ENCODE results near the gene LMAN2.

The LMAN2 gene

DNA sequence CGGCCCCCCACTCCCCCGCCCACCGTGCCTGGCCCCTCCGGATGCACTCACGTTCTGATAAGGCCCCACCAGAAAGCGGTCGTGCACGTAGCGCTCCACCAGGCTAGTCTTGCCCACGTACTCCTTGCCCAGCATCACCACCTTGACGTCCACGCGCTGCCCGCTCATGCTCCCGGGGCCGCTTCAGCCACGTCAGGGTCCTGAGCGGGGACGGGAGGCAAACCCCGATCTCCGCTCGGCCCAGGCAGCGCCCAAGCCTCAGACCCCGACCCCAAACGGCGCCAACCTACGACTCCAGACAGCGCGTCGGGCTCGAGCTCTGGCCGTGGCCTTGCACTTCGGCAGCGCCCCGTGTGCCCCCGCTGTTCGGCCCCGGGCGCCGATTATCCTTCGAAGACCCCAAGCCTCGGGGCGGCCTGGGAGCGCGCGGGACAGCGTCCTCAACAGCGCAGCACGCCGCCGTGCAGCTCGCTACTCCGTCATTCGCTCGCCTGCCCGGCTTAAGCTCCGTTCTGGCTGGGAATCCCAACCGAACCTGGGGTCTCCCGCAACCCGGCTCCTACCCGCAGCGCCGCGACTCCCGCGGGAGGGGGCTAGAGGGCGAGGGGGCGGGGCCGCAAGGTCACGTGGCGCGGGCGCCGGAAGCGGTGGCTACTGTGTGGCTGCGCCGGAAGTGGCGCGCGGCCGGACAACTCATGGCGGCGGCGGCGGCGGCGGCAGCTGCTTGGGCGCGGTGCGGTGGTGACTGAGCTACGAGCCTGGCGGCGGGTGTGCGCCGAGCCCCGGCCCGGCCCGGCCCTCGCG lies 48.1 kb downstream of the LMAN2 start, which contains the start of the genes PRELID1 and RAB24:
Gene PRELID1, plus strand, starts transcription at position 679 of the 804 bp plus-strand sequence. CDS start 187 bp downstream, outside the sequence.
Gene RAB24, minus strand, starts transcription at position 599 of the 804 bp plus-strand sequence. Its CDS starts 431 bp downstream, at position 168.
- TF ChIP-seq, protein P1, sequence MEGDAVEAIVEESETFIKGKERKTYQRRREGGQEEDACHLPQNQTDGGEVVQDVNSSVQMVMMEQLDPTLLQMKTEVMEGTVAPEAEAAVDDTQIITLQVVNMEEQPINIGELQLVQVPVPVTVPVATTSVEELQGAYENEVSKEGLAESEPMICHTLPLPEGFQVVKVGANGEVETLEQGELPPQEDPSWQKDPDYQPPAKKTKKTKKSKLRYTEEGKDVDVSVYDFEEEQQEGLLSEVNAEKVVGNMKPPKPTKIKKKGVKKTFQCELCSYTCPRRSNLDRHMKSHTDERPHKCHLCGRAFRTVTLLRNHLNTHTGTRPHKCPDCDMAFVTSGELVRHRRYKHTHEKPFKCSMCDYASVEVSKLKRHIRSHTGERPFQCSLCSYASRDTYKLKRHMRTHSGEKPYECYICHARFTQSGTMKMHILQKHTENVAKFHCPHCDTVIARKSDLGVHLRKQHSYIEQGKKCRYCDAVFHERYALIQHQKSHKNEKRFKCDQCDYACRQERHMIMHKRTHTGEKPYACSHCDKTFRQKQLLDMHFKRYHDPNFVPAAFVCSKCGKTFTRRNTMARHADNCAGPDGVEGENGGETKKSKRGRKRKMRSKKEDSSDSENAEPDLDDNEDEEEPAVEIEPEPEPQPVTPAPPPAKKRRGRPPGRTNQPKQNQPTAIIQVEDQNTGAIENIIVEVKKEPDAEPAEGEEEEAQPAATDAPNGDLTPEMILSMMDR (IDR thresholded peaks at IDR 0.05; ENCODE audit: low read depth, low read length, missing control alignments): peak; percentile 44
- H3K4me3 ChIP-seq (ENCODE audit: low read depth, low read length): peak within 1 kb of the TSS; percentile 87
- DNase-seq (ENCODE audit: low read depth): no peak

DNA sequence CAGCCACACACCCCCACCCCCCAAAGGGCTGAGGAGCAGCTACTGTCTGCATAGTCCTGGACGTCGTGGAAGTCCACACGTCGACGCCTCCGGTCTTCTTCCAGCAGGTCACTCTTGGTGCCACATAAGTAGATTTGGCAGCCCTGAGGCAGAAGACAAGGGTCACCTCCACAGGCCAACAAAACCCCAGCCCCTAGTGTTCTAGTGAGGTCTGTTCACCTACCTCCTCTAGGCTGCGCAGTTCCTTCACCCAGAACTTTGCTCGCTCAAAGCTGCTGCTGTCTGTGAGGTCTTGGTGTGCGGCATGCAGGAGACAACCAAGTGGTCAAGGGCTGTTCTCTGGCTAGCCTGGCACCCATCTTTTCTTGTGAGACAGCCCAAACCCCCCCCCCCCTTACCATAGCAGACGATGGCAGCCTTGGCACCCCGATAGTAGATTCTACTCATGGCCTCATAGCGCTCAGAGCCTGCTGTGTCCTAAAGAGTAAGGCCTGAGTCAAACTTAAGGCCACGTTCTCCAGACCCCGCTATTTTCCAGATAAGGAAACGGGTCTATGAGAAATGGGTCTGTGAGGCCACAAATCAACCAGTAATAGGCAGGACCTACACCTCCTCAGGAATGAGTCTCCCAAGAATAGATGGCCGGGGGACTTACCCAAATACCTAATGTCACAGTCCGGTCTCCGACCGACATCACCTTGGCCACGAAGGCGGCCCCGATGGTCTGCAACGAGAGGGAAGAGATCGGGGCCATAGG lies 48.9 kb downstream of the LMAN2 start:
- peak overlapping the region; percentile 87 for H3K4me3 ChIP-seq (ENCODE audit: low read depth, low read length)
- TF ChIP-seq, protein P1 (IDR thresholded peaks at IDR 0.05; ENCODE audit: low read depth, low read length, missing control alignments): peak; percentile 27
- no peak for DNase-seq (ENCODE audit: low read depth)

DNA sequence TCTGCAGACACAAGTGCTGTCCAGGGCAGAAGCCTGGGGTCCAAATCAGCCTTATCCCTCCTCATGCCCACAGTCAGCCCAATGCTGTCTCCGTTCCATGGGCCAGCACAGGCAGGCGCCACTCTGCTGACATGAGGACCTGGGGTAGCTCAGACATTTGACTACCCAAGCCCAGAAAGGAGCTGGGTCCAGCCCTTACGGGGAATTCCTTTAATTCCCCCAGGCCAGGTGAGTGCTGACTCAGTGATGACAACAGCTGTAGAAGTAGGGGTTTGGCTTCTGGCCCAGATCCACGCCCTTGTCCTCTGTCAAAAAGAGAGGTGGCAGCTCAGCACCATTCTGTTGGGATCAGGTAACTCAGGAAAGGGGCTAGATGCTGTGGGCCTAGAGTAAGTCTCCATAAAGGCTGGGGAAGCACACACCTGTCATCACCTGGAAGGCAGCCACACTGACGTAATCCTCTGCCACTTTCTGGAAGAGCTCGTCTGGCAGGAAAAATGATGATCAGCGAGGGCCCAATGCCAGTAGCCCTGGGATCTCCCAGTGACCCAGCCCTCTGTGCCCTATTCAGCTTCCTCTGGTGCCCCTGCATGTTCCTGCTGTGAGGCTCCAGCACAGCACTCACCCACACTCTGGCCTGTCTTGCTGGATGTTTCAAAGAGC lies 49.8 kb downstream of the LMAN2 start:
- no peak for DNase-seq (ENCODE audit: low read depth)
- TF ChIP-seq, protein P1 (IDR thresholded peaks at IDR 0.05; ENCODE audit: low read depth, low read length, missing control alignments): no peak
- H3K4me3 ChIP-seq (ENCODE audit: low read depth, low read length): no peak overlapping the region; the same call in 1 of the 2 replicates

DNA sequence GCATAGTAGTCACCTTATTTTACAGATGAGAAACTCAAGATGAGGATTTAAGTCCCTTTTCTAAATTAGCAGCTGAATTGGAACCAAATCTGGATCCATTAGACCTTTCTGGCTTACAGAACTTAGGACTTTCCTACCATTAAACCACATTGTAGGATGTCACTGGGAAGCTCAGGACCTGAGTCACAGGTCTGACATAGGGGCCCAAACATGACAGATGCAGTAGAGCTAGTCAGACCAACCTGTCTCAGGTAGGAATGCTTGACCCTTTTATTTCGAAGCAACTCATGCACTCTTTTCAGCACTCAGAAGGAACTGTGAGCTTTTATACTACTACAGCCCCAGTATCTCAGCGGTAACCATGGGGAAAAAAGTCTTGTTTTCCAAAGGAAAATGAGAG lies 50.5 kb downstream of the LMAN2 start:
- TF ChIP-seq, protein P1 (IDR thresholded peaks at IDR 0.05; ENCODE audit: low read depth, low read length, missing control alignments): no peak
- H3K4me3 ChIP-seq (ENCODE audit: low read depth, low read length): no peak overlapping the region; the same call in 1 of the 2 replicates
- no peak for DNase-seq (ENCODE audit: low read depth)

DNA sequence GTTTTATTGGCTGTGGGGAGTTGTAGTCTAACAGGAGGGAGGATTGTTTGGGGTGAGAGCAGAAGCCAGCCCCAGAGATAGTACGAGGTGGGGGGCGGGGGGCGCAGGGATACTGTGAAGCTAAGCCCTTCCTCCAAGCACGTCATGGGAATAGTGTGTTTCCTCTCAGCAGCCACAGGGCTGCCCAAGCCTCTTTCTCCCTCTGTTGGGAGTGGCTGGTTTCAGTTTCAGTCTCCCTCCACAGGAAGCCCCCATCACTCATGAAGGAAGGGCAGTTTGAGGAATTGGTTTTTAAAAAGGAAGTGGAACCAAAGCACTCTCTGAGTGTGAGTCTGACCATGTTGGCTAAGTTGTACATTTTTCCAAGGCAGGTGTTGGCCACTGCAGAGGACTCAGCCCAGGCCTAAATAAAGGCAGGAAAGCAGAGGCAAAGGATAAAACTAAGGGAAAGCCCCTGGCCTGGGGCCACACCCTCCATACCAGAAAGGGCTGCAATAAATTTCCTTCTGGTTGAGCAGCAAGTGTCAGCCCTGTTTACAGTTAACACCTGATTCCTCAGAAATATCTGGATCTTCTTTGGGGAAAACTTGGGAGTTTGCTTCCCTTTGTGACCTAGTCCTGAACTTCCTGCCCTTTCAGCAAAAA lies 51.1 kb downstream of the LMAN2 start:
- DNase-seq (ENCODE audit: low read depth): no peak
- TF ChIP-seq, protein P1 (IDR thresholded peaks at IDR 0.05; ENCODE audit: low read depth, low read length, missing control alignments): no peak
- H3K4me3 ChIP-seq (ENCODE audit: low read depth, low read length): no peak overlapping the region; the same call in 1 of the 2 replicates

DNA sequence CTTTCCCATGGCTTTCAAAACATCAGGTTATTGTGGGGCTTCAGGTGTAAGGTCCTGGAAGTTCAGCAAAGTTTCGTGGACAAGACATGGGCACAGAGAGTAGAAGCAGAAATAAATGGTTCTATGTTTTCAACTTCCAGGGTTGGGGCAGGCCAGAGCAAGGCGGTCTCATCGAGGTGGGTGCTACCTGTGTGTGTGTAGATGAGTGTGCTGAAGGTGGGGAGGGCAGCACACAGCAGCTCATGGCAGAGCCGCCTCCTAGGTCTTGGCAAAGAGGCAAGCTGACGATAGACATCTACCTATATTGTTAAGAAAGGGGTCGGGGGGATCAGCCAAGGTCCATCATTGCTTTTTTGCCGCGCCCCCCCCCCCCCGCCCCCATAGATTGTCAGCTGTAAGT lies 51.8 kb downstream of the LMAN2 start:
- TF ChIP-seq, protein P1 (IDR thresholded peaks at IDR 0.05; ENCODE audit: low read depth, low read length, missing control alignments): no peak
- no peak overlapping the region for H3K4me3 ChIP-seq (ENCODE audit: low read depth, low read length)
- no peak for DNase-seq (ENCODE audit: low read depth)
